Endodermal cell (in vitro differentiated cells): ENCODE measurements around the gene PXDN. TPM values are rescaled to one million over a fixed set of nuclear protein-coding genes. Genes with fewer than 3 reads are reported as not detected.

Experiments
- DNase-seq: peaks from one replicate; pipeline ENCODE4 v3.0.0-alpha.2; 2017
- H3K27ac ChIP-seq: 2 replicates; pipeline ENCODE4 v1.5.1; 2013; ENCODE audit warnings: mild to moderate bottlenecking, low read depth, low read length, moderate library complexity
- H3K27me3 ChIP-seq: 2 replicates; pipeline ENCODE4 v1.6.1; 2013; ENCODE audit warnings: mild to moderate bottlenecking, low read length, moderate library complexity; ENCODE audit not compliant: insufficient read depth, control insufficient read depth, poor library complexity, severe bottlenecking
- H3K36me3 ChIP-seq: 2 replicates; pipeline ENCODE4 v1.7.0; 2013; ENCODE audit warnings: mild to moderate bottlenecking, low read length, moderate library complexity; ENCODE audit not compliant: control insufficient read depth, insufficient read depth
- H3K4me1 ChIP-seq: one replicate; pipeline ENCODE4 v1.7.0; 2013; ENCODE audit warnings: low read length; ENCODE audit not compliant: control insufficient read depth, insufficient read depth
- H3K4me3 ChIP-seq: 2 replicates; pipeline ENCODE4 v1.5.1; 2013; ENCODE audit warnings: mild to moderate bottlenecking, low read length, moderate library complexity
- H3K9ac ChIP-seq: 2 replicates; pipeline ENCODE4 v1.6.1; 2013; ENCODE audit warnings: mild to moderate bottlenecking, low read length, moderate library complexity; ENCODE audit not compliant: poor library complexity, severe bottlenecking; ENCODE audit errors: extremely low read depth
- H3K9me3 ChIP-seq: 2 replicates; pipeline ENCODE4 v1.6.1; 2013; ENCODE audit warnings: mild to moderate bottlenecking, low read length, moderate library complexity; ENCODE audit not compliant: control insufficient read depth
- H3K27ac Mint-ChIP-seq: 2 replicates; pipeline ENCODE4 v1.8.0; 2020; ENCODE audit warnings: mixed read lengths
- H3K27me3 Mint-ChIP-seq: 2 replicates; pipeline ENCODE4 v1.8.0; 2021; ENCODE audit warnings: mild to moderate bottlenecking, mixed read lengths; ENCODE audit not compliant: insufficient read depth
- H3K36me3 Mint-ChIP-seq: 2 replicates; pipeline ENCODE4 v1.8.0; 2020; ENCODE audit warnings: low read depth, mixed read lengths
- H3K4me1 Mint-ChIP-seq: 2 replicates; pipeline ENCODE4 v1.8.0; 2020; ENCODE audit warnings: mixed read lengths
- H3K4me3 Mint-ChIP-seq: 2 replicates; pipeline ENCODE4 v1.8.0; 2020; ENCODE audit warnings: mild to moderate bottlenecking, moderate library complexity, mixed read lengths
- H3K9me3 Mint-ChIP-seq: 2 replicates; pipeline ENCODE4 v1.8.0; 2020; ENCODE audit warnings: mild to moderate bottlenecking, mixed read lengths
- WGBS, 2 experiments: methylation state at CpG; one replicate each; pipeline versions ENCODE4 v1.1.5 to v1.1.7; 2013; ENCODE audit warnings: missing lambda C conversion rate in 2 of 2, mixed read lengths in 1 of 2; ENCODE audit not compliant: insufficient coverage in 1 of 2, insufficient read length in 1 of 2; 5-methylcytosine and 5-hydroxymethylcytosine counted together
- total RNA-seq, 2 donors: library from RNA; stranded (reverse); fragmentation: NEBNext Ultra II Directional in 1 of 2; extraction: Animal tissue kit (Norgen Biotek cat#: 25700) in 1 of 2; gene quantifications; 2 replicates in 1 of 2; 3 replicates in 1 of 2; pipeline ENCODE4 v1.2.1, GENCODE V29; 2021
- TF ChIP-seq, protein P1 (sequence below): fragments of 200-600 bp; sonication (generic); conservative IDR thresholded peaks from 2 replicates; pipeline ENCODE4 v1.5.0; 2021; ENCODE audit warnings: antibody characterized with exemption, mild to moderate bottlenecking

Gene PXDN
- total RNA-seq, 2 donors from 2014 or later = 212 to 247 TPM

DNA sequence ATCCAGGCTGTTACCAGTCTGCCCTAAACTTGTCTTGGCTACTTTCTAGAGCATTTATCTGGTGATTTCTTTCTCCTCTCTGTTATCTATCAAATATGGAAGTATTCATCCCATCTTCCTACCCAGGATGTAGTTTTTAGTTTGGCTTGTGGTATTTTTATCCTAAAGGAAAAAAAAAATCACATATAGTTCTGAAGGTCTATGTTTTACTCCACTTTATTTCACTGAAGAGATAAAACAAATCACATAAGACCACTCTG, 62.2 kb downstream of the PXDN start:
- no peaks in the 10 kb centered on the region for H3K27me3 ChIP-seq
- Mint-ChIP-seq H3K27me3 (no peaks in the 10 kb centered on the region), H3K9me3 (no peaks in the 10 kb centered on the region), H3K4me3 (no peak overlapping the region), H3K27ac (no peak overlapping the region), H3K36me3 (peaks cover 49% of the 10 kb centered on the region), H3K4me1 (no peaks in the 10 kb centered on the region)
- no peak overlapping the region for H3K27ac ChIP-seq
- H3K9me3 ChIP-seq = no peaks in the 10 kb centered on the region
- H3K9ac ChIP-seq = no peak overlapping the region
- no peaks in the 10 kb centered on the region for H3K4me1 ChIP-seq
- no peak for DNase-seq
- TF ChIP-seq, protein P1, sequence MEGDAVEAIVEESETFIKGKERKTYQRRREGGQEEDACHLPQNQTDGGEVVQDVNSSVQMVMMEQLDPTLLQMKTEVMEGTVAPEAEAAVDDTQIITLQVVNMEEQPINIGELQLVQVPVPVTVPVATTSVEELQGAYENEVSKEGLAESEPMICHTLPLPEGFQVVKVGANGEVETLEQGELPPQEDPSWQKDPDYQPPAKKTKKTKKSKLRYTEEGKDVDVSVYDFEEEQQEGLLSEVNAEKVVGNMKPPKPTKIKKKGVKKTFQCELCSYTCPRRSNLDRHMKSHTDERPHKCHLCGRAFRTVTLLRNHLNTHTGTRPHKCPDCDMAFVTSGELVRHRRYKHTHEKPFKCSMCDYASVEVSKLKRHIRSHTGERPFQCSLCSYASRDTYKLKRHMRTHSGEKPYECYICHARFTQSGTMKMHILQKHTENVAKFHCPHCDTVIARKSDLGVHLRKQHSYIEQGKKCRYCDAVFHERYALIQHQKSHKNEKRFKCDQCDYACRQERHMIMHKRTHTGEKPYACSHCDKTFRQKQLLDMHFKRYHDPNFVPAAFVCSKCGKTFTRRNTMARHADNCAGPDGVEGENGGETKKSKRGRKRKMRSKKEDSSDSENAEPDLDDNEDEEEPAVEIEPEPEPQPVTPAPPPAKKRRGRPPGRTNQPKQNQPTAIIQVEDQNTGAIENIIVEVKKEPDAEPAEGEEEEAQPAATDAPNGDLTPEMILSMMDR = no peak
- no peak overlapping the region for H3K4me3 ChIP-seq
- peaks cover 83% of the 10 kb centered on the region for H3K36me3 ChIP-seq

DNA sequence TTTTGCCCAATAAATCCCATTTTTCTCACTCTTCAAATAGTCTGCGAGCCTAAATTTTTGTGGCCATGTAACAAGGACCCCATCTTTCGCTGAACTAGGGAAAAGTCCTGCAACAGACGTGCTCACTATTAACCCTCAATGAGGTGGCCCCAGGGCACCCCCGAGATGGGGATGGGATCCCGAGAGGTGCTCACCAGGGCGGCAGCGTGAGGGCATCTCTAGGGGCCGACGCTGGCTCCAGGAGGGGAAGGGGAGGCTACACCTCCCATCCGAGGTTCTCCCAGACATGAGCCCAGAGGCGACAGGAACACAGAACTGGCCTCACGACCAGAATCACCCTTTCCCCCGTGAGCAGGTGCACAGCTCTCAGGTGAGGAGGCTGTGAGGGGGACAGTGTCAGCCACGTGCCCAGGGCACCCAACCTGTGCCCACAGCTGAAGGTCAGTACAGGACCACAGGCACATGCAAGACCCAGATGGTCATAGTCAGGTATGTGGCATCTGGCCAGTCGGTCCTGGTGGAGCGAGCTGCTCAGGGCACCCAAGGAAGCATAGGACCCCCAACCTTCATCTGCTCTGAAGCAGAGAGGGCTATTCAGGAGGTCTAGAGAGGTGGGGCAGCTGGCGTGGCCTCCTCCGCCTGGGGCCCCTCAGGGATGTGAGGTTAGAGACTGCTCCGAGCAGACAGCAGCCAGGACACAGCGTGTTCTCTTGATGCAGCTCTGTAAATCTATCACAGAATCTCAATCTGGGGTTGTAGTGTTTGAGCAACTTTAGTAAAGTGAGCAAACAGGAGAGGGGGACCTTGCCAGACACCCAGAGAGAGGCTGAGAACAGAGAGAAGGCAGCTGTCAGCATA, 62.8 kb downstream of the PXDN start:
- H3K9ac ChIP-seq = no peak overlapping the region
- TF ChIP-seq, protein P1 = no peak
- H3K4me3 ChIP-seq = no peak overlapping the region
- no peaks in the 10 kb centered on the region for H3K9me3 Mint-ChIP-seq
- H3K4me1 Mint-ChIP-seq = no peaks in the 10 kb centered on the region
- peaks cover 50% of the 10 kb centered on the region for H3K36me3 Mint-ChIP-seq
- WGBS, 2 experiments = 93 to 94% methylated on average over 14 to 20 of the region's 20 CpGs
- H3K36me3 ChIP-seq = peaks cover 85% of the 10 kb centered on the region
- H3K9me3 ChIP-seq = no peaks in the 10 kb centered on the region
- H3K4me1 ChIP-seq = no peaks in the 10 kb centered on the region
- H3K27me3 Mint-ChIP-seq = no peaks in the 10 kb centered on the region
- H3K4me3 Mint-ChIP-seq = no peak overlapping the region
- H3K27me3 ChIP-seq = no peaks in the 10 kb centered on the region
- no peak overlapping the region for H3K27ac Mint-ChIP-seq
- DNase-seq = no peak
- H3K27ac ChIP-seq = no peak overlapping the region

DNA sequence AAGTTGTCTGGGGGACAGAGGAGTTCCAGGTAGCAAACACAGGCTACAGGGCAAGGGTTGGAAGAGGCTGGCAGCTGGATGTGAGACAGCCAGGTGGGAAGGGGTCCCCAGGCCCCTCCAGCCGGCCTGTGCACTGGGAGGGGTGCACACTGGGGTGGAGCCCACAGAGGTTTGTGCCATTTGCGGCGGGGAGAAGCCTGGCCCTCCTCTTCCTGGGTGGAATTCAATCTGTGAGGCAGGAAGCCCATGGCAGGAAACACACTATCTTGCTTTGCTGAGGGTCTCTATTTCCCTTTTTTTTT, 63.3 kb downstream of the PXDN start:
- H3K27ac ChIP-seq = no peak overlapping the region
- no peaks in the 10 kb centered on the region for H3K9me3 Mint-ChIP-seq
- H3K9me3 ChIP-seq = no peaks in the 10 kb centered on the region
- WGBS, 2 experiments = 91% methylated on average over 3 of the region's 3 CpGs; no CpG with 5 or more reads in 1 of the 2 experiments
- peaks cover 83% of the 10 kb centered on the region for H3K36me3 ChIP-seq
- H3K27ac Mint-ChIP-seq = no peak overlapping the region
- H3K27me3 ChIP-seq = no peaks in the 10 kb centered on the region
- peaks cover 51% of the 10 kb centered on the region for H3K36me3 Mint-ChIP-seq
- DNase-seq = no peak
- no peaks in the 10 kb centered on the region for H3K4me1 Mint-ChIP-seq
- H3K27me3 Mint-ChIP-seq = no peaks in the 10 kb centered on the region
- TF ChIP-seq, protein P1 = no peak
- H3K4me1 ChIP-seq = no peaks in the 10 kb centered on the region
- no peak overlapping the region for H3K4me3 Mint-ChIP-seq
- H3K4me3 ChIP-seq = no peak overlapping the region
- no peak overlapping the region for H3K9ac ChIP-seq
